Keratinocyte (primary cell): Measurements from ENCODE around the gene NSG1. TPM values are rescaled to one million over a fixed set of nuclear protein-coding genes. Genes with fewer than 3 reads are reported as not detected.

ENCODE experiments used
- DNase-seq: peaks from one replicate; pipeline ENCODE4 v3.0.0-alpha.2; 2011; ENCODE audit warnings: low read depth, missing footprints, low spot score
- FAIRE-seq: peaks from 2 replicates; lab custom pipeline; 2011; peaks lifted over from hg19 to GRCh38; lab: Jason Lieb, UNC
- H2AFZ ChIP-seq: 2 replicates; pipeline ENCODE4 v1.6.0; 2012; ENCODE audit warnings: low read length, control low read depth, inconsistent platforms; ENCODE audit not compliant: control insufficient read depth
- H3K27ac ChIP-seq: 2 replicates; pipeline ENCODE4 v1.5.1; 2011; ENCODE audit warnings: low read length; ENCODE audit not compliant: control insufficient read depth, insufficient read depth
- H3K27me3 ChIP-seq: 3 replicates; pipeline ENCODE4 v1.6.0; 2011; ENCODE audit warnings: low read length; ENCODE audit not compliant: control insufficient read depth, insufficient read depth; ENCODE audit errors: extremely low read depth
- H3K36me3 ChIP-seq, 2 experiments: 2 replicates in 1 of 2; 3 replicates in 1 of 2; pipeline ENCODE4 v1.5.1; 2011; ENCODE audit warnings: low read length in 2 of 2, mild to moderate bottlenecking in 1 of 2; ENCODE audit not compliant: control insufficient read depth in 2 of 2, insufficient read depth in 2 of 2; ENCODE audit errors: extremely low read depth in 1 of 2
- H3K4me1 ChIP-seq: 3 replicates; pipeline ENCODE4 v1.5.1; 2011; ENCODE audit warnings: low read length; ENCODE audit not compliant: control insufficient read depth, insufficient read depth; ENCODE audit errors: extremely low read depth
- H3K4me2 ChIP-seq: 3 replicates; pipeline ENCODE4 v1.6.0; 2011; ENCODE audit warnings: low read depth, low read length; ENCODE audit not compliant: control insufficient read depth, insufficient read depth; ENCODE audit errors: extremely low read depth
- H3K4me3 ChIP-seq, 3 experiments: fragments of 200-600 bp in 1 of 3; sonication (generic) in 1 of 3; 2 replicates in 2 of 3; 3 replicates in 1 of 3; pipeline ENCODE4 v1.5.1; 2011 to 2016; ENCODE audit warnings: low read length in 3 of 3, mild to moderate bottlenecking in 3 of 3, control low read depth in 2 of 3, inconsistent platforms in 1 of 3, low read depth in 1 of 3, mixed read lengths in 1 of 3, mixed run types in 1 of 3, moderate library complexity in 1 of 3; ENCODE audit not compliant: control insufficient read depth in 2 of 3, insufficient read depth in 2 of 3; ENCODE audit errors: extremely low read depth in 1 of 3
- H3K79me2 ChIP-seq: 2 replicates; pipeline ENCODE4 v1.6.0; 2012; ENCODE audit warnings: low read length; ENCODE audit not compliant: control insufficient read depth, insufficient read depth
- H3K9ac ChIP-seq: 3 replicates; pipeline ENCODE4 v1.6.0; 2011; ENCODE audit warnings: low read length; ENCODE audit not compliant: control insufficient read depth, insufficient read depth; ENCODE audit errors: extremely low read depth
- H3K9me1 ChIP-seq: 3 replicates; pipeline ENCODE4 v1.6.0; 2011; ENCODE audit warnings: low read length; ENCODE audit not compliant: control insufficient read depth, insufficient read depth; ENCODE audit errors: extremely low read depth
- H3K9me3 ChIP-seq: 2 replicates; pipeline ENCODE4 v1.5.1; 2012; ENCODE audit warnings: low read depth, low read length; ENCODE audit not compliant: control insufficient read depth
- H4K20me1 ChIP-seq: 3 replicates; pipeline ENCODE4 v1.6.0; 2011; ENCODE audit warnings: low read length; ENCODE audit not compliant: control insufficient read depth, insufficient read depth; ENCODE audit errors: extremely low read depth
- CTCF ChIP-seq, 3 experiments: IDR thresholded peaks in 1 of 3; conservative IDR thresholded peaks in 1 of 3; optimal IDR thresholded peaks in 1 of 3; 2 replicates in 2 of 3; 3 replicates in 1 of 3; pipeline versions ENCODE3 to v1.5.1; 2011; ENCODE audit warnings: low read length in 3 of 3, mild to moderate bottlenecking in 3 of 3, moderate library complexity in 2 of 3, control low read depth in 1 of 3, inconsistent platforms in 1 of 3; ENCODE audit not compliant: insufficient read depth in 2 of 3; ENCODE audit errors: extremely low read depth in 1 of 3
- EZH2 ChIP-seq: IDR thresholded peaks from one replicate; pipeline ENCODE4 v1.6.1; 2012; ENCODE audit warnings: inconsistent platforms, mild to moderate bottlenecking, low read length, moderate library complexity
- dilution Hi-C: fragments of 300-500 bp; cut with MboI; formaldehyde crosslinking; loops from one replicate; pipeline ENCODE4 v1.7.0; 2020; ENCODE audit warnings: low sequenced_read_pairs; ENCODE audit not compliant: extremely low pct_ligation_motif_present
- polyA plus RNA-seq, 5 experiments: library from polyadenylated mRNA; depleted of rRNA in 3 of 5; stranded (reverse) in 3 of 5; stranded (forward) in 1 of 5; unstranded in 1 of 5; fragments of >200 nt; gene quantifications; 1 replicate in 1 of 5; 2 replicates in 3 of 5; 3 replicates in 1 of 5; pipeline versions ENCODE4 v1.2.1 to v1.2.3, GENCODE V29; 2011 to 2012; ENCODE audit warnings: missing spikeins in 2 of 5, low read depth in 1 of 5, low replicate concordance in 1 of 5

Gene NSG1
- polyA plus RNA-seq, 1 donor (not counting 4 experiments of a cell fraction or from before 2014, with no cell fraction given), result 49.3 TPM

GRCh38 chr4:4415806-4416805 is 29.2 kb downstream of the NSG1 start:
- H3K36me3 ChIP-seq, result peaks cover 14 to 22% of the 10 kb centered on the region in 2 experiments
- DNase-seq (no peak), FAIRE-seq (no peak)
- no peak overlapping the region for H3K4me2 ChIP-seq
- H3K9me1 ChIP-seq, result no peaks in the 10 kb centered on the region
- no peaks in the 10 kb centered on the region for H4K20me1 ChIP-seq
- H2AFZ ChIP-seq, result no peak overlapping the region
- H3K4me3 ChIP-seq, result no peak overlapping the region
- H3K27ac ChIP-seq, result no peak overlapping the region
- H3K4me1 ChIP-seq, result no peaks in the 10 kb centered on the region
- dilution Hi-C loops, result no loop called here
- no peaks in the 10 kb centered on the region for H3K27me3 ChIP-seq
- no peak overlapping the region for H3K9ac ChIP-seq
- TF ChIP-seq EZH2 (no peak), CTCF (optimal IDR thresholded peaks at IDR 0.05 in 1 of 3, IDR thresholded peaks at IDR 0.05 in 1 of 3, conservative IDR thresholded peaks at IDR 0.05 in 1 of 3; ENCODE audit: extremely low read depth in 1 of 3, insufficient read depth in 2 of 3, low read length in 3 of 3) (no peak)
- no peaks in the 10 kb centered on the region for H3K9me3 ChIP-seq
- no peaks in the 10 kb centered on the region for H3K79me2 ChIP-seq

- dilution Hi-C loops, result no loop called here
- H2AFZ ChIP-seq, result no peak overlapping the region
- no peaks in the 10 kb centered on the region for H3K79me2 ChIP-seq
- H3K27ac ChIP-seq, result no peak overlapping the region
- H3K4me1 ChIP-seq, result no peaks in the 10 kb centered on the region
- FAIRE-seq, result no peak
- no peak overlapping the region for H3K4me2 ChIP-seq
- H3K36me3 ChIP-seq, result peaks cover 14 to 24% of the 10 kb centered on the region in 2 experiments
- H3K9me1 ChIP-seq, result no peaks in the 10 kb centered on the region
- no peak for DNase-seq
- no peak overlapping the region for H3K9ac ChIP-seq
- H3K4me3 ChIP-seq, result no peak overlapping the region
- no peaks in the 10 kb centered on the region for H4K20me1 ChIP-seq
- no peaks in the 10 kb centered on the region for H3K9me3 ChIP-seq
- no peaks in the 10 kb centered on the region for H3K27me3 ChIP-seq
- TF ChIP-seq CTCF (optimal IDR thresholded peaks at IDR 0.05 in 1 of 3, IDR thresholded peaks at IDR 0.05 in 1 of 3, conservative IDR thresholded peaks at IDR 0.05 in 1 of 3; ENCODE audit: extremely low read depth in 1 of 3, insufficient read depth in 2 of 3, low read length in 3 of 3) (no peak), EZH2 (no peak)
Observed at GRCh38 chr4:4416981-4417380, 30.1 kb downstream of the NSG1 start.
